Natural killer cell treated with Interleukin-12 subunit alpha and Interleukin-12 subunit beta and Interleukin-15 and Interleukin-18, amount 100 ng/mL, for 72 hours (primary cell): ENCODE measurements around the gene GPATCH2L. TPM values are rescaled to one million over a fixed set of nuclear protein-coding genes. Genes with fewer than 3 reads are reported as not detected.

ENCODE experiments used
- ATAC-seq, 2 donors: fragments of 150-1000 bp; cut with Tn5 transposase in 1 of 2; sonication (Bioruptor Pico), chemical (Tn5 transposase) in 1 of 2; 2 replicates each; pipeline ENCODE4 v1.10.0; 2021
- DNase-seq: peaks from one replicate; pipeline ENCODE4 v3.0.0; 2022; ENCODE audit warnings: low spot score
- H3K27ac Mint-ChIP-seq, 2 donors: 1 replicate in 1 of 2; 2 replicates in 1 of 2; pipeline ENCODE4 v1.8.0; 2022; ENCODE audit warnings: mixed read lengths in 2 of 2, mild to moderate bottlenecking in 1 of 2, moderate library complexity in 1 of 2
- H3K27me3 Mint-ChIP-seq, 2 donors: 1 replicate in 1 of 2; 2 replicates in 1 of 2; pipeline ENCODE4 v1.8.0; 2022; ENCODE audit warnings: mixed read lengths in 2 of 2
- H3K36me3 Mint-ChIP-seq: one replicate; pipeline ENCODE4 v1.8.0; 2022; ENCODE audit warnings: mixed read lengths
- H3K4me1 Mint-ChIP-seq, 2 donors: 1 replicate in 1 of 2; 2 replicates in 1 of 2; pipeline ENCODE4 v1.8.0; 2022; ENCODE audit warnings: low read depth in 2 of 2, mixed read lengths in 2 of 2, mild to moderate bottlenecking in 1 of 2
- H3K4me3 Mint-ChIP-seq: one replicate; pipeline ENCODE4 v1.8.0; 2022; ENCODE audit warnings: mixed read lengths
- H3K9me3 Mint-ChIP-seq: 2 replicates; pipeline ENCODE4 v1.8.0; 2022; ENCODE audit warnings: mixed read lengths
- total RNA-seq, 2 donors: library from RNA; stranded (reverse); gene quantifications; one replicate each; pipeline ENCODE4 v1.2.3, GENCODE V29; 2022

Gene GPATCH2L
- total RNA-seq = 10 to 100 TPM; 66.0 to 91.7 TPM

DNA sequence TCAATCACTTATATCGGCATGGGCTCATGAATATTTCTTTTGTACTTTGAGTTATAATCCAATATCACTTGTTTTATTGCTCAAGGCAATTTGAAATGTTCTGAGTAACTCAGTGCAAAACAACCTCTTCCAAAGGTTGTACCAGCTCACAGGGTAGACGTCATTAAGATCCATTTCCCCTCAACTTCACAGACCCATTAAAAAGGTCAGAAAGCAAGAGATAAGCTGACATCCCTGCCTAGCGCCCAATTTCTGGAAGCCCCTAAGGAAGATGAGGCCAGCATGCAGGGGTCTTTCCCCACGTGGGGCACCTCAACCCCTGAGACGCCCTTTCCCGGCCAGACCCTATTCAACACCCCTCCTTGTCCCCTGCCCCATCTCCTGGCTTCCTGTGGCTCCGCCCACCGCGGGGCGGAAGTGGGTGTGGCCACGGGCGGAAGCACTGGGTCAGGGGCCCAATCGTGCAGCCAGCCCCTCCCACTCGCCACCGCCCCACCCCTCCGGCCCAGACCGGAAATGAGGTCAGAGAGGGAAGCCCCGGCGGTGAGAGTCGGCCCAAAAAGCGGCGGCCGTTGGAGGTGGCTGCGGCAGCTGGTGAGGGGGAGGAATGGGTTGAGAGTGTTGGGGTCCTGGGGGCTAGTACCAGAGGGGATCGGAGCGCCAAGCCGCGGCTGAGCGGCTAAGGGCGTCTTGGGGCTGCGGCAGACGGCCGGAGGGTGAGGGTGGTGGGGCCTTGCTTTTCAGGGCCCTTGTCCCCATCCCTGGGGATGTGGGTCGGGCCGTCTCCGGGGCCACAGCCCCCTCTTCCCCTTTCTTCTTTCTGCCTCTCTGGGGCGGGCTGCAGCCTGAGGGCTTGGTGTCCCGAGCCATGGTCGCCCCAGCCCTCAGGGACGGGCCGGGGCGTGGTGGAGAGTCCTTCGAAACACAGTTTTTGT, at the start of gene GPATCH2L:
Gene GPATCH2L (plus strand): TSS at position 525 of the 935 bp plus-strand sequence. CDS start 2,442 bp downstream, outside the sequence.
- peak; percentile 97 for DNase-seq
- peaks cover 44 to 50% of the 10 kb centered on the region in 2 donors for H3K4me1 Mint-ChIP-seq
- H3K27ac Mint-ChIP-seq = peak within 1 kb of the TSS; percentile 93 to 98
- H3K36me3 Mint-ChIP-seq = peaks cover 26% of the 10 kb centered on the region
- H3K4me3 Mint-ChIP-seq = peak within 1 kb of the TSS; percentile 98
- H3K9me3 Mint-ChIP-seq = peaks cover 5% of the 10 kb centered on the region
- ATAC-seq = peak; percentile 96 to 98
- no peaks in the 10 kb centered on the region for H3K27me3 Mint-ChIP-seq

DNA sequence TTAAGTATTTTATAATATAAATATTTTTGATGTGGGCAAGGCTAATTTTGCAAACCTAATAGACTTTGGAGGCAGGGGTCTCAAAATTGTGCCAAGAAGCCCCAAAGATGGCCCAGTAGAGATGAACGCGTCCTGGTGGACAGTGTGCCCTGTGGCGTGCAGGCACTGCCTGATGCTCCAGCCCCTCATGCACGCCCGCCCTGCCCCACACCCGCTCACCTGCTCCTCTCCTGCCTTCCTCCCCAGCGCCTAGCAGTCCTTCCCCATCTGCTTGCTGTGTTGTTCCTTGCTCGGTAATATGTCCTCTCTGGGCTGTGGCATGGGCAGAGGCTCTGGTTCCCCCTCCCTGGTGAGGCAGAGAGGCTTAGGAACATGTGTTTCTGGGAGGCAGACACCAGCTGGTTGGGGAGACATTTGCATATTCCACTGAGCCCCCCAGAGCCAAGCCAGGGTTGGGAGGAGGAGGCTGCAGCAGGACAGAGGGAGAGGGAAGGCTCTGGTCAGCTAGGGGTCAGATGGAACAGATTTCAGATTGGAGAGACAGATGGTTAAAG, 46.8 kb upstream of the GPATCH2L start:
- Mint-ChIP-seq H3K27me3 (peaks cover 7 to 14% of the 10 kb centered on the region in 2 donors), H3K9me3 (no peaks in the 10 kb centered on the region), H3K4me3 (no peak overlapping the region), H3K36me3 (no peaks in the 10 kb centered on the region), H3K4me1 (peaks cover 0 to 3% of the 10 kb centered on the region in 2 donors), H3K27ac (no peak overlapping the region)
- DNase-seq (no peak), ATAC-seq (no peak)

DNA sequence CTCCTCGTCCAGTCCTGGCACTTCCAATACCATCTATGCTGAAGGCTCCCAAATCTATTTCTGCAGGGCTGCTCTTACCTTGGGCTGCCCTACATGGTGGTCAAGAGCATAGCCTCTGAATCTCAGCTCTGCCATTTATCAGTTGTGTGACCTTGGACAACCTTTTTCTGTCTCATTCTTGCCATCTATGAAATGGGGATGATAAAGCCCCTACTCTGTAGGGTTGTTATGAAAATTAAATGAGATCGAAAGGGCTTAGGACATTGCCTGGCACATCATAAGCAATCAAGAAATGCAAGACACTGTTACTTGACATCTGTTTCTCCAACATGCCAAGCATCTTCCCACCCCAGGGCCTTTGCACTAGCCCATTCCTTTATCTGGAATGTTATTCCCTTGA, 45.5 kb upstream of the GPATCH2L start:
- no peak for DNase-seq
- Mint-ChIP-seq H3K4me3 (no peak overlapping the region), H3K27ac (no peak overlapping the region), H3K9me3 (no peaks in the 10 kb centered on the region), H3K4me1 (peaks cover 0 to 3% of the 10 kb centered on the region in 2 donors), H3K36me3 (no peaks in the 10 kb centered on the region), H3K27me3 (peaks cover 7 to 14% of the 10 kb centered on the region in 2 donors)
- no peak for ATAC-seq

DNA sequence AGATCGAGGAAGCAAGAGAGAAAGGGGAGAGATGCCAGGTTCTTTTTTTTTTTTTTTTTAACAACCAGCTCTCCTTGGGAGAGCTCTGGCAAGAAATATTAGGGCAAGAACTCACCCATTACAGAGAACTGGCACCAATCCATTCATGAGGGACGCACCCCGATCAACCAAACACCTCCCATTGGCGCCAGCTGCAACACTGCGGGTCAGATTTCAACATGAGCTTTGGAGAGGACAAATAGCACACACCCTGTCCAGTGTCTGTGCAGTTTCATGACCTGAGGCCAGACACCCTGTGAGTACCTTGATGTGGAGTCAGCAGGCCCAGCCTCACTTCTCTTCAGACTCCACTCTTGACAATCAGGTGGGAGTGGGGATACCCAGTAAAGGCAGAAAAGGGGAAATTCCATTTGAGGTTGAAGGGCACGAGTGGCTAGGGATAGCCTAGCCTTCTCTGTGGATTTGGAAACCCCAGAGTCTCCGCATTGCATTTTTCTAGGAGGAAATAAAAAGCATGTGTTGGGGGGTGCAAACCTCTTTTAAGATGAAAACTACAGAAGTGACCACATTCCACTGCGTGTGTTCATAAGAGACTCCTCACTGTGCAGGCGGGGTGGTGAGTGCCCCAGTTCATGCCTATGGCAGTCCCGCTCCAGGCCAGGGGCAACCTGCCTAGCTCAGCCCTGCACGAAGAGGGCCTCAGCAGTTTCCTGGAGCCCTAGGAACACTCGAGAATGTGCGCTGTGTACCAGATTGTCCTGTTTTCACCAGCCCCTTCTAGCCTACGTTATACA, 42.4 kb upstream of the GPATCH2L start:
- ATAC-seq (no peak), DNase-seq (no peak)
- Mint-ChIP-seq H3K36me3 (no peaks in the 10 kb centered on the region), H3K9me3 (no peaks in the 10 kb centered on the region), H3K27me3 (peaks cover 17 to 23% of the 10 kb centered on the region in 2 donors), H3K4me3 (no peak overlapping the region), H3K27ac (no peak overlapping the region), H3K4me1 (peaks cover 0 to 3% of the 10 kb centered on the region in 2 donors)

DNA sequence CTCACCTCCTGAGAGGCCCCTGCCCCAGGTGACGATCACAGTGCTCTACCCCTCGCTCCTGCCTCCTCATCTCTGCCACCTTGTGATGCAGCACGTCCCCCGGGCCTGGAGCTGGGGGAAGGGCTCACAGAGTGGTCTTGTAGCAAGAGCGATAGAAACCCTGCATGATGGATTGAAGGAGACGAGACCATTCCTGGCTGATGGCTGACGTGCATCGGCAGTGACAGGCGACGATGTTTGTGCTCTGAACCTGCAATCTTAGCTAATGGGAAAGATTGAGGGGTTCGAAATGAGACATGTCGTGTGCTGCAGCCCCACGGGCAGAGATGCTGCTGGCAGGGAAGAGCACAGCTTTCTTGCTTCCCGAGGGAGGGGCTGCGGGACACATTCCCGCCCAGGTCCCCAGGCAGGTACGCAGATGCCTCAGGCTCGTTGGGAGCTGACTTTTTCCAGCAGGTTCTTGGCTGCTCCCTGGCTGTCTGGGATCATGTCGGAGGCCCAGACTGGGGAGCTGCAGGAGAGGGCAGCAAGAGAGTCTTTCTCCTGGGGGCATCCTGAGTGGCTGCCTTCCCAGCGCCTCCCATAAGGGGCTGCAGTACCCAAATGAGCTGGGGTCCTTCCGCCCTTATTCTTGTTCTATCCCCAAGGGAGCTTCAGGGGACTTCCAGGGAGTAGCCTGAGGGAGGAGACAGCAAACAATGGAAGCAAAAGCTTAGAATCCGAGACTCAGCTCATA, 38.7 kb upstream of the GPATCH2L start:
- DNase-seq (no peak), ATAC-seq (no peak)
- Mint-ChIP-seq H3K4me3 (no peak overlapping the region), H3K27me3 (peaks cover 19 to 22% of the 10 kb centered on the region in 2 donors), H3K9me3 (no peaks in the 10 kb centered on the region), H3K4me1 (no peaks in the 10 kb centered on the region), H3K36me3 (no peaks in the 10 kb centered on the region), H3K27ac (no peak overlapping the region)

DNA sequence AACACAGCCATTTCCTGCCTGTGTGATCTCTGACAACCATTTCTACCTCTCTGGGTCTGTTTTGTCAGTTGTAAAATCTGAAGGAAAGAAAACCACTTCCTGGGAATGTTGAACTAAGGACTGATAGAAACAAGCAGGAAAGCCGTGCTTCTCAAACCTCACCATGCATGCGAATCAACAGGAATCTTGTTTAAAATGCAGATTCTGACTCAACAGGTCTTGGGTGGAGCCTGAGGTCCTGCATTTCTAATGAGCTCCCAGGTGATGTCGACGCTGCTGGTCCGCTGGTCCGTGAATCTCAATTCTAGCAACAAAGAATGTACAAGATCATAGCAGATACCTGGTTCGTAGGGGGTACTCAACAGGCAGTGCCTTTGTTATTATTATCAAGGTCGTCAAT, 38.0 kb upstream of the GPATCH2L start:
- H3K36me3 Mint-ChIP-seq = no peaks in the 10 kb centered on the region
- DNase-seq (no peak), ATAC-seq (no peak)
- H3K27ac Mint-ChIP-seq = no peak overlapping the region
- no peak overlapping the region for H3K4me3 Mint-ChIP-seq
- no peaks in the 10 kb centered on the region for H3K9me3 Mint-ChIP-seq
- H3K27me3 Mint-ChIP-seq = peaks cover 17 to 19% of the 10 kb centered on the region in 2 donors
- no peaks in the 10 kb centered on the region for H3K4me1 Mint-ChIP-seq

DNA sequence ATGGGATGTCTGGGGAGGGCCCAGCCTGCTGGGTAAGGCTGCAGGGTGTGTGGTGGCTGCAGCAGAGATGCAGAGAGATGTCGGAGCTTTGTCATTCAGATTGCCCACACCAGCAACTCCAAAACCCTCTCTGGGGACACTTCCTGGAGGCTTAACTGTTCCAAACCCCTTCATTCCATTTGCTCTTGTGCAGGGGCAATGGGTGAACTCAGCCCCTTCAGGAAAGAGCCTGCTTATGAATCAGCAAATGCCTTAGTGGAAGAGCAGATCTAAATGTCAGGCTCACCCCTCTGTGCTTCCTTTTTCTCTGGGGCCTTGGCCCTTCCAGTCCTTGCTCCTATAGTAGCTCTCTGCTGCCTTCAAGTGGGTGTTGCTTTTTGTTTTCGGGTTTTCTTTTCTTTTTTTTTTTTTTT, 36.7 kb upstream of the GPATCH2L start:
- ATAC-seq = no peak
- no peak for DNase-seq
- H3K4me1 Mint-ChIP-seq = no peaks in the 10 kb centered on the region
- no peaks in the 10 kb centered on the region for H3K9me3 Mint-ChIP-seq
- H3K27me3 Mint-ChIP-seq = peaks cover 15 to 19% of the 10 kb centered on the region in 2 donors
- H3K4me3 Mint-ChIP-seq = no peak overlapping the region
- H3K27ac Mint-ChIP-seq = no peak overlapping the region
- no peaks in the 10 kb centered on the region for H3K36me3 Mint-ChIP-seq

DNA sequence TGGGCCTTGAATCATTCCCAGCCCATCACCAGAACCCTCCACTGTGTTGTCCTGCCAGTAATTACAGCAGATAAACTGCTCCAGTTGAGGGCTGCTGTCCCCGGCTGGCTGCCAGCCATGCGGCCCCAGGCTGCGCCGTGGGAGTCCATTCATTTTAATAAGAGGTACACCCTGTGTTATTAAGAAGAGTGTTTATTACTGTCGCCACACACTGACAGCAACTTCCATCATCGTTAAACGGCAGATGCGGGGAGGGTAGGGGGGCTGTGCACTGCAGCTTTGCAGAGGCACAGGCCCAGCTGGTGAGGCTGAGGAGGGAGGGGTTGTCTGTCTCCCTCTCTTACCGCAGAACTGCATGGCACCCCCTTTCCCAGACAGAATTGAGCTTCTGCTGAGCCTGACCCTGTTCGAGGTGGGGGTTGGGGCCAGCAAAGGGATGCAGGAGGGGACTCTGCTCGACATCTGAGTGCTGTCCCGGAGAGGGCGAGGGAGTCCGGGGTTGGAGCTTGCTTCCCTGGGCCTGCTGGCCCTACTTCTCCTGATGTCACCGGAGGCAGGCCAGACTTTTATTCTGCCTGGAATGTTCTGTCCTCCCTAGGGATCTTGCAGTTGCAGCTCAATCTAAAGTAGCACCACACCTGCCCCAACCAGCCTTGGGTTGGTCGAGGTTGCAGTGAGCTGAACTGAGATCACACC, 33.8 kb upstream of the GPATCH2L start:
- H3K4me3 Mint-ChIP-seq = no peak overlapping the region
- ATAC-seq (peak in 1 of 2 donors; percentile 3), DNase-seq (no peak)
- no peak overlapping the region for H3K27ac Mint-ChIP-seq
- H3K27me3 Mint-ChIP-seq = peaks cover 8 to 13% of the 10 kb centered on the region in 2 donors
- no peaks in the 10 kb centered on the region for H3K36me3 Mint-ChIP-seq
- H3K9me3 Mint-ChIP-seq = no peaks in the 10 kb centered on the region
- H3K4me1 Mint-ChIP-seq = no peaks in the 10 kb centered on the region

DNA sequence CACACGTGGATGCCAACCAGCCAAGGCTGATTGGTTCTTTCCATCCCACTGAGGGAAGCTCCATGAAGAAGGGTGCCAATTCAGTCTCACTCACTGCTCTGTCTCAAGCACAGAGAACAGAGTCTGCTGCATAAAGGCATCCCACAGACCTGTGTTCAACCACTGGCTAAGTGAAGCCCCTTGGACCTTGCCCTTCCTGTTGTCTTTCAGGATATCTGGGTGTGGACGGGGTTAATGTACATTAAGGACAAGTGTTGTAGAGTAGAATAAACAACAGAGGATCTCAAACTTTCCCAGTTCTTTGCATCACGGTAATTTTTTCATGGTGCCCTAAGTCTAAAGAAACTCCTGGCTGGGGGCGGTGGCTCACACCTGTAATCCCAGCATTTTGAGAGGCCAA, 33.1 kb upstream of the GPATCH2L start:
- Mint-ChIP-seq H3K27ac (no peak overlapping the region), H3K9me3 (no peaks in the 10 kb centered on the region), H3K4me3 (no peak overlapping the region), H3K27me3 (peaks cover 8 to 13% of the 10 kb centered on the region in 2 donors), H3K36me3 (no peaks in the 10 kb centered on the region), H3K4me1 (no peaks in the 10 kb centered on the region)
- DNase-seq (no peak), ATAC-seq (no peak)

DNA sequence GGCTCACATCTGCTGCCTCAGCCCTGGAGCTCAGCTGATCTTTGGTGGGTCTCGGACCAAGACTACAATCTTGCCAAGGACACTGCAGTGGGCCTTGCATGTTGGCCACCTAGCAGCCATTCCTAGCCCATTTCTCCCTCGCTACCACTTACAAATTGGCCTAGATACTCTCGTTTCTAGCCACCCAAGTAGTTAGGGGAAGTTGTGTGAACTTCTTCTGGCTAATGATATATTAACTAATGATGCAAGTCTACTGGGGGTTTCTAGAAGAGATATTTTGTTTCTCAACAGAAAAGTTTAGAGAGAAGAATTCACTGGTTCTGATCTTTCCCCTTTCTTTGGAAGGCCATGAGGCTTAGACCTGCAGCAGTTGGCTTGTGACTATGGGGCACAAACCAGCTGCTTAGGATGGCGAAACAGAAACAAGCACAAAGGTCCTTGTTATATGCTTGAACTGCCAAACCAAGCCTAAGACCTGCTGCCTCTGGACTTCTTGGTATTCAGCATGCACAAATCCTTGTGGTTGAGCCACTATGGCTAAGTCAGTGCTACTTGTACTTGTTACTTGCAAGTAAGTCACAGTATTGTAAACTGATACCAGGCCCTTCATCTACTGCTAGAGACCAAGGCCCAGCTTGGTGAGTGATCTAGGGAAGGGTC, 30.5 kb upstream of the GPATCH2L start:
- DNase-seq (no peak), ATAC-seq (no peak)
- H3K4me3 Mint-ChIP-seq = no peak overlapping the region
- H3K27me3 Mint-ChIP-seq = peaks cover 8 to 17% of the 10 kb centered on the region in 2 donors
- H3K4me1 Mint-ChIP-seq = no peaks in the 10 kb centered on the region
- H3K27ac Mint-ChIP-seq = no peak overlapping the region
- H3K36me3 Mint-ChIP-seq = no peaks in the 10 kb centered on the region
- no peaks in the 10 kb centered on the region for H3K9me3 Mint-ChIP-seq

DNA sequence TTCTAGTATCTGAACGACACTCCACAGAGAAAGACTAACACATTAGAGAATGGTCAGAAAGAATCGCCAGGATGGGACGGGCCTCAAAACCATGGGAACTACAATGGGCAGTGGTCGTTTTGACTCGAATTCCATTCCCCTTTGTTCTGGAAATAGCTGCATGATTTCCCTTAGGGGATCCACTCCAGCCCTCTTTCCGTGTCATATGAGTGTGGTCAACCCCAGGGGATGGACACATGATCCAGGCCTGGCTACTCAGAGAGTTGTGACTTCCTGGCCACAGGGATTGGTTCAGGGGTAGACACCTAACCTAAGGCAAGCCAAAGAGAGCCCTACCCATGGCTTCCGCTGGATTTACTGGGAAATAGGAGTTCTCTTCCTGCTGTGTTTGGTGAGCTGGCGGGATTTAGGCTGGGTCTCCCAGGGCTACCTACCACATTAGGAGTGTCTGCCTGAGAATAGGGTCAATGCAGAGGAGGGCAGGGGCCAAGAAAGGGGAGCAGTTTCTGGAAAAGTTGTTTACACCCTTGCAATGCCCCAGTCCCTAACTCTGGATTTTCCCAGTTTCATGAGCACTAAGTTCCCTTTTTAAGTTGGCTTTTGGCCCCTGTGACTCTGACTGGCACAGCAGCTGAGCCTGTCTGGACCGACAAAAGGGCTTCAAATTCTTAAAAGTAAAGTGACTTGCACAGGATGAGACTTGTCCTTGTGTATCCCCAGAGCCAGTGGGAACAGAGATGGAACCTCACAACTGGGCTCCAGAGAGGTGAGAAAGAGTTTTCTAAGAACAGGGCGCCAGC, 28.1 kb upstream of the GPATCH2L start:
- Mint-ChIP-seq H3K36me3 (no peaks in the 10 kb centered on the region), H3K27me3 (peaks cover 20 to 27% of the 10 kb centered on the region in 2 donors), H3K9me3 (no peaks in the 10 kb centered on the region), H3K4me3 (no peak overlapping the region), H3K4me1 (no peaks in the 10 kb centered on the region), H3K27ac (no peak overlapping the region)
- DNase-seq = no peak
- ATAC-seq = no peak

DNA sequence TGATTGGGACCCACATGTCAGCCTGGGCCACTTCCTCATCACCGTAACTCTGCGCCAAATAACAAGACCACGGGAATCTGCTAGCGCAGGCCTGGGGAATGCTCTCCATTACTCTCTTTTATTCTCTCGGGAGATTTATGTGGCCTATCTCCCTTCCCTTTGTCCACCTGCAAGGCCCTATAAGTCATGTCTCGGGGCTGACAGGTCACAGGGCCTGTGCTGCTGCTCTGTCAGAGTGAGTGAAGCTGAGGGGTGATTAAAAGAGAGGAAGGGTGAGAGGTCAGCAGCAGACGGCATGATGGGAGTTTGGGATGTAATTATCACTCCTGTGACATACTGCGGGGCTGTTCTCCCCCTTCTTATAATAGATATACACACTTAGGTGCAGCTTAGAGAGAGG, 26.2 kb upstream of the GPATCH2L start:
- no peaks in the 10 kb centered on the region for H3K36me3 Mint-ChIP-seq
- DNase-seq = no peak
- H3K27ac Mint-ChIP-seq = no peak overlapping the region
- no peak overlapping the region for H3K4me3 Mint-ChIP-seq
- peaks cover 33 to 34% of the 10 kb centered on the region in 2 donors for H3K27me3 Mint-ChIP-seq
- H3K9me3 Mint-ChIP-seq = no peaks in the 10 kb centered on the region
- H3K4me1 Mint-ChIP-seq = no peaks in the 10 kb centered on the region
- ATAC-seq = no peak
